Measurements from ENCODE around the gene KIZ. TPM values are rescaled to one million over a fixed set of nuclear protein-coding genes. Genes with fewer than 3 reads are reported as not detected.

KIZ gene
- total RNA-seq, 4 donors from 2014 or later: 31.3 to 79.4 (median 50.8) TPM

- TF ChIP-seq POLR2A (IDR thresholded peaks at IDR 0.05): no peak
- no peak for TF ChIP-seq CTCF (IDR thresholded peaks at IDR 0.05)
- Histone ChIP-seq H3K4me3 (no peak overlapping the region), H3K9me3 (no peaks in the 10 kb centered on the region), H3K27ac (no peak overlapping the region), H3K4me1 (no peaks in the 10 kb centered on the region), H3K36me3 (no peaks in the 10 kb centered on the region), H3K27me3 (no peaks in the 10 kb centered on the region)
- no peak for DNase-seq
Measured at GRCh38 chr20:21114584-21114983, 11.3 kb upstream of the KIZ start.

- no peak overlapping the region for H3K27ac ChIP-seq
- no peak for DNase-seq
- no peaks in the 10 kb centered on the region for H3K9me3 ChIP-seq
- H3K4me1 ChIP-seq: no peaks in the 10 kb centered on the region
- no peaks in the 10 kb centered on the region for H3K36me3 ChIP-seq
- no peaks in the 10 kb centered on the region for H3K27me3 ChIP-seq
- no peak for TF ChIP-seq POLR2A (IDR thresholded peaks at IDR 0.05)
- TF ChIP-seq CTCF (IDR thresholded peaks at IDR 0.05): no peak
- H3K4me3 ChIP-seq: no peak overlapping the region
Measured at GRCh38 chr20:21117521-21117920, 8.4 kb upstream of the KIZ start.

- no peaks in the 10 kb centered on the region for H3K27me3 ChIP-seq
- no peak overlapping the region for H3K27ac ChIP-seq
- no peaks in the 10 kb centered on the region for H3K36me3 ChIP-seq
- TF ChIP-seq POLR2A (IDR thresholded peaks at IDR 0.05): no peak
- TF ChIP-seq CTCF (IDR thresholded peaks at IDR 0.05): no peak
- H3K4me3 ChIP-seq: no peak overlapping the region
- DNase-seq: no peak
- no peaks in the 10 kb centered on the region for H3K9me3 ChIP-seq
- no peaks in the 10 kb centered on the region for H3K4me1 ChIP-seq
Measured at GRCh38 chr20:21118138-21118537, 7.7 kb upstream of the KIZ start.

GRCh38 chr20:21118782-21119181 lies 7.1 kb upstream of the KIZ start:
- Histone ChIP-seq H3K4me3 (no peak overlapping the region), H3K9me3 (no peaks in the 10 kb centered on the region), H3K27me3 (no peaks in the 10 kb centered on the region), H3K4me1 (no peaks in the 10 kb centered on the region), H3K27ac (no peak overlapping the region), H3K36me3 (no peaks in the 10 kb centered on the region)
- no peak for DNase-seq
- TF ChIP-seq CTCF (IDR thresholded peaks at IDR 0.05): no peak
- no peak for TF ChIP-seq POLR2A (IDR thresholded peaks at IDR 0.05)

- DNase-seq: no peak
- Histone ChIP-seq H3K4me3 (no peak overlapping the region), H3K36me3 (no peaks in the 10 kb centered on the region), H3K27ac (no peak overlapping the region), H3K27me3 (no peaks in the 10 kb centered on the region), H3K9me3 (no peaks in the 10 kb centered on the region), H3K4me1 (peaks cover 0 to 5% (median 2%) of the 10 kb centered on the region in 4 donors)
- TF ChIP-seq POLR2A (IDR thresholded peaks at IDR 0.05) (no peak), CTCF (IDR thresholded peaks at IDR 0.05) (no peak)
Measured at GRCh38 chr20:21124190-21124589, 1.7 kb upstream of the KIZ start.
